DMS153 treated with DMSO at 0.1 percent for 48 hours (cell line): ENCODE measurements around the gene ST8SIA5.

Experiments
- DNase-seq: peaks from one replicate; lab custom pipeline; 2025; ENCODE audit not compliant: unreplicated experiment; lab: John Stamatoyannopoulos, UW

The ST8SIA5 gene

GRCh38 chr18:46632401-46633071, 124.3 kb downstream of the ST8SIA5 start:
- no peak for DNase-seq

GRCh38 chr18:46630991-46631390, 125.9 kb downstream of the ST8SIA5 start:
- DNase-seq = no peak

GRCh38 chr18:46630160-46630559, 126.7 kb downstream of the ST8SIA5 start:
- no peak for DNase-seq

- DNase-seq = no peak
These were observed 127.5 kb downstream of the ST8SIA5 start for GRCh38 chr18:46629361-46629760.

GRCh38 chr18:46628206-46628605, 128.6 kb downstream of the ST8SIA5 start:
- no peak for DNase-seq

GRCh38 chr18:46627136-46627535, 129.7 kb downstream of the ST8SIA5 start:
- DNase-seq = no peak

GRCh38 chr18:46625069-46625468, 131.8 kb downstream of the ST8SIA5 start:
- no peak for DNase-seq

GRCh38 chr18:46624127-46624526, 132.7 kb downstream of the ST8SIA5 start:
- no peak for DNase-seq

GRCh38 chr18:46623541-46623940, 133.3 kb downstream of the ST8SIA5 start:
- no peak for DNase-seq

- DNase-seq = no peak
These were observed 133.9 kb downstream of the ST8SIA5 start for GRCh38 chr18:46622999-46623398.

GRCh38 chr18:46622451-46622850, 134.4 kb downstream of the ST8SIA5 start:
- no peak for DNase-seq

GRCh38 chr18:46621871-46622270, 135.0 kb downstream of the ST8SIA5 start:
- DNase-seq = no peak

- no peak for DNase-seq
These were observed 135.6 kb downstream of the ST8SIA5 start for GRCh38 chr18:46621111-46621766.

GRCh38 chr18:46619559-46619958, 137.3 kb downstream of the ST8SIA5 start:
- no peak for DNase-seq
